Measurements from ENCODE around the gene D2HGDH. TPM values are rescaled to one million over a fixed set of nuclear protein-coding genes. Genes with fewer than 3 reads are reported as not detected.
"Not testable (repeated sequence)": the region's sequence is repeated elsewhere in the genome, so short reads cannot be mapped to it uniquely, and the experiment has no call there.

D2HGDH gene
- total RNA-seq, 4 donors from 2014 or later, result 5.3 to 54.4 (median 13.7) TPM

DNA sequence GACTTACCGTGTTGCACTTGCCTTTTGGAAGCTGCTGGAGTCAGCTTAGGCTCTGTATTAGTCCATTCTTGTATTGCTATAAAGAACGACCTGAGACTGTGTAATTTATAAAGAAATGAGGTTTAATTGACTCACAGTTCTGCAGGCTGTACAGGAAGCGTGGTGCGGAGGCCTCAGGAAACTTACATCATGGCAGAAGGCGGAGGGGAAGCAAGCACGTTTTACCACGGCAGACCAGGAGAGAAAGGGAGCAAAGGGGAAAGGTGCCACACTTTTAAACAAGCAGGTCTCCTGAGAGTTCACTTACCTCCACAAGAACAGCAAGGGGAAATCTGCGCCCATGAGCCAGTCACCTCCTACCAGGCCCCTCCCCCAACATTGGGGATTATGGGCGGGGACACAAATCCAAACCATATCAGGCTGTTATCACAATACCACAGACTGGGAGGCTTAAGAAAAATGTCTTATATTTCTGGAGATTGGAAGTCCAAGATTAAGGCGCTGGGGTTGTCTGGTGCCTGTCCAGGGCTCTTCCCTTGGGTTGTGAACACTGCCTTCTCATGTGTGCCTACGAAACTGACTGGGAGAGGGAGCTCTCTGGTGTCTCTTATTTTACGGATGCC, 3.6 kb upstream of the D2HGDH start:
- Histone ChIP-seq H3K27me3 (no peaks in the 10 kb centered on the region), H3K4me1 (no peaks in the 10 kb centered on the region), H3K9me3 (no peaks in the 10 kb centered on the region), H3K27ac (no peak overlapping the region), H3K4me3 (no peak overlapping the region), H3K36me3 (no peaks in the 10 kb centered on the region)
- intact Hi-C loops (cut with DNase I; ENCODE audit: low total_unique reads), result no loop called here
- TF ChIP-seq, protein P1, sequence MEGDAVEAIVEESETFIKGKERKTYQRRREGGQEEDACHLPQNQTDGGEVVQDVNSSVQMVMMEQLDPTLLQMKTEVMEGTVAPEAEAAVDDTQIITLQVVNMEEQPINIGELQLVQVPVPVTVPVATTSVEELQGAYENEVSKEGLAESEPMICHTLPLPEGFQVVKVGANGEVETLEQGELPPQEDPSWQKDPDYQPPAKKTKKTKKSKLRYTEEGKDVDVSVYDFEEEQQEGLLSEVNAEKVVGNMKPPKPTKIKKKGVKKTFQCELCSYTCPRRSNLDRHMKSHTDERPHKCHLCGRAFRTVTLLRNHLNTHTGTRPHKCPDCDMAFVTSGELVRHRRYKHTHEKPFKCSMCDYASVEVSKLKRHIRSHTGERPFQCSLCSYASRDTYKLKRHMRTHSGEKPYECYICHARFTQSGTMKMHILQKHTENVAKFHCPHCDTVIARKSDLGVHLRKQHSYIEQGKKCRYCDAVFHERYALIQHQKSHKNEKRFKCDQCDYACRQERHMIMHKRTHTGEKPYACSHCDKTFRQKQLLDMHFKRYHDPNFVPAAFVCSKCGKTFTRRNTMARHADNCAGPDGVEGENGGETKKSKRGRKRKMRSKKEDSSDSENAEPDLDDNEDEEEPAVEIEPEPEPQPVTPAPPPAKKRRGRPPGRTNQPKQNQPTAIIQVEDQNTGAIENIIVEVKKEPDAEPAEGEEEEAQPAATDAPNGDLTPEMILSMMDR (IDR thresholded peaks at IDR 0.05), result no peak
- no peak for TF ChIP-seq POLR2A (IDR thresholded peaks at IDR 0.05)
- DNase-seq, result no peak

DNA sequence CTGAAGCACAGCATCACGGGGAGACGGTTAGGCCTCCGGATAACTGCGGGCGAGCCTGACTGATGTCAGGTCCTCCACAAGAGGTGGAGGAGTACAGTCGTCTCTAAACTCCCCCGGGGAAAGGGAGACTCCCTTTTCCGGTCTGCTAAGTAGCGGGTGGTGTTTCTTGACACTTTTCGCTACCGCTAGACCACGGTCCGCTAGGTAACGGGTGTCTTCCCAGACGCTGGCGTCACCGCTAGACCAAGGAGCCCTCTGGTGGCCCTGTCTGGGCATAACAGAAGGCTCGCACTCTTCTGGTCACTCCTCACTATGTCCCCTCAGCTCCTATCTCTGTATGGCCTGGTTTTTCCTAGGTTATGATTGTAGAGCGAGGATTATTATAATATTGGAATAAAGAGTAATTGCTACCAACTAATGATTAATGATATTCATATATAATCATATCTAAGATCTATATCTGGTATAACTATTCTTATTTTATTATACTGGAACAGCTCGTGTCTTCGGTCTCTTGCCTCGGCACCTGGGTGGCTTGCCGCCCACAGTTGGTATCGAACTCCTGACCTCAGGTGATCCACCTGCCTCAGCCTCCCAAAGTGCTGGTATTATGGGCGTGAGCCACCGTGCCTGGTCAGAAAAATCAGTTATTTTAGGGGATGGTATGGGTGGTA, 1.8 kb upstream of the D2HGDH start:
- H3K36me3 ChIP-seq; H3K27me3 ChIP-seq; H3K9me3 ChIP-seq; intact Hi-C loops (cut with DNase I; ENCODE audit: low total_unique reads); H3K4me1 ChIP-seq; H3K4me3 ChIP-seq; H3K27ac ChIP-seq: not testable (repeated sequence)
- DNase-seq, result peak; percentile 63 to 80
- TF ChIP-seq, protein P1 (IDR thresholded peaks at IDR 0.05), result peak; percentile 31 to 66 (median 60)

DNA sequence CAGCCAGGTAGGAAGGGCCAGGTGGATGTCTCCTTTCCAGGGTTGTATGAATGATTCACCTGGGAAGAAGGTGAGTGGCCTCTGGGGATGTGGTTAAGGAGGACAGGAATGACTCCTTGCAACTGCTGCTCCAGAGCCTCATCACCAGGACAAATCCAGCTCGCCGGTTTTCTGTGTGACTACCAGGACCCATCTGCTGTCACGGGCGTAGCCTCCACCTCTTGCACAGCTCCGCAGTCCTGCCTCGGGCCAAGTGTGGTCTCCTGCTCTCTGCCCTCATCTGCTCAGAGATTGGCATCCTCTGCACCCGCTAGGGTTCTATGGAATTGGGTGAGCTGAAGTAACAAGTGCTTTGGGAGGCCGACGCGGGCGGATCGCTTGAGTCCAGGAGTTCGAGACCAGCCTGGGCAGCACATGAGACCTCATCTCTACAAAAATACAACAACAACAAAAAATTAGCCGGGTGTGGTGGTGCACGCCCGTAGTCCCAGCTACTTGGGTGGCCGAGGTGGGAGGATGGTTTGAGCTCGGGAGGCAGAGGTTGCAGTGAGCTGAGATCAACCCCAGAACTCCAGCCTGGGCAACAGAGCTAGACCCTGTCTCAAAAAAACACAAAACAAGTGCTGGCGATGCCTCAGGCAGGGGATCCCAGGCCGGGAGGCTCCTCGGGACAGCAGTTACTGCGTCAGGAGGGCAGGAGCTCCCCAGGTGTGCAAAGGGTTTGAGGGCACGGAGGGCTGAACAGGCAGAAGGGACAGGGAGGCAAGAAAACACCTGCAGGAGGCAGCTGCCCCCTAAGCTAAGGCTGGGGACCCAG, 831 bp upstream of the D2HGDH start:
- intact Hi-C loops (cut with DNase I; ENCODE audit: low total_unique reads), result no loop called here
- no peak for DNase-seq
- Histone ChIP-seq H3K27me3 (no peaks in the 10 kb centered on the region), H3K9me3 (no peaks in the 10 kb centered on the region), H3K4me1 (no peaks in the 10 kb centered on the region), H3K36me3 (no peaks in the 10 kb centered on the region), H3K4me3 (peak overlapping the region; percentile 18 to 93), H3K27ac (peak overlapping the region; percentile 29 to 93)
- TF ChIP-seq POLR2A (IDR thresholded peaks at IDR 0.05), result no peak
- TF ChIP-seq, protein P1 (IDR thresholded peaks at IDR 0.05), result no peak

DNA sequence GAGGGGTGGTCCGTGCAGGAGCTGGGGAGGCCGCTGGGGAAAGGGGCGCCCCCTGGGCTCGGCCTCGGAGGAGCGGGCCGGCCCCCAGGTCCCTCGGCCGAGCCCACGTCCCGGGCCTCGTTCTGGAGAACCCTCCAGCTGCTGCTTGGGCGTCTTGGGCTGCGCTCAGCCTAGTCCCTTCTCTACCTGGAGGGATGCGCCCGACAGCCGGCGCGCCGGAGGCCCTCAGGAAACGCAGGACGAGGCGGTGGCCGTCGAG, 293 bp upstream of the D2HGDH start:
- Histone ChIP-seq H3K27ac (peak overlapping the region; percentile 29 to 93), H3K4me3 (peak overlapping the region; percentile 18 to 93), H3K27me3 (no peaks in the 10 kb centered on the region), H3K9me3 (no peaks in the 10 kb centered on the region), H3K4me1 (no peaks in the 10 kb centered on the region), H3K36me3 (no peaks in the 10 kb centered on the region)
- no peak for DNase-seq
- TF ChIP-seq, protein P1 (IDR thresholded peaks at IDR 0.05), result no peak
- no peak for TF ChIP-seq POLR2A (IDR thresholded peaks at IDR 0.05)
- intact Hi-C loops (cut with DNase I; ENCODE audit: low total_unique reads), result no loop called here

DNA sequence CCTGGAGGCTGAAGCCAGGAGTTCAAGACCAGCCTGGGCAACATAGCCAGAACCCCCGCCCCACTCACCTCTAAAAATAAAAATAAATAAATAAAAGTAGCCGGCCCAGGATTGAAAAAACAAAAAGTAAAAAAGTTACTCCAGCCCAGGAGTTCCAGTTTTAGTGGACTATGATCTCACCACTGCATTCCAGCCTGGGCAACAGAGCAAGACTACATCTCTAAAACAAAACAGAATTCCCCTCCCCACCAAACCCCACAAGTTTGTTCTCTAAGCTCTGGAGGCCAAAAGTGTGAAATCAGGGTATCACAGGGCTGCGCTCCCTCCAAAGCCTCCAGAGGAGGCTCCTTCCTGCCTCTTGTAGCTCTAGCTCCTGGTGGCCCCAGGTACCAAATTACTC, 1.7 kb downstream of the D2HGDH start:
- no peaks in the 10 kb centered on the region for H3K36me3 ChIP-seq
- no peak for DNase-seq
- no peaks in the 10 kb centered on the region for H3K9me3 ChIP-seq
- H3K27me3 ChIP-seq, result no peaks in the 10 kb centered on the region
- no peak overlapping the region for H3K4me3 ChIP-seq
- intact Hi-C loops (cut with DNase I; ENCODE audit: low total_unique reads), result no loop called here
- no peak overlapping the region for H3K27ac ChIP-seq
- H3K4me1 ChIP-seq, result no peaks in the 10 kb centered on the region
- no peak for TF ChIP-seq POLR2A (IDR thresholded peaks at IDR 0.05)
- TF ChIP-seq, protein P1 (IDR thresholded peaks at IDR 0.05), result no peak

Measured in uterus (tissue), 4 donors.